ENCODE data around the gene CEMIP.

CEMIP gene

GRCh38 chr15:80878867-80879250, 99.7 kb downstream of the CEMIP start:
- Mint-ChIP-seq H3K9me3 (no peaks in the 10 kb centered on the region), H3K27me3 (peaks cover 48% of the 10 kb centered on the region), H3K4me3 (no peak overlapping the region), H3K4me1 (no peaks in the 10 kb centered on the region), H3K27ac (ENCODE audit: low read depth) (no peak overlapping the region), H3K36me3 (ENCODE audit: insufficient read depth) (peaks cover 6% of the 10 kb centered on the region)
- DNase-seq (ENCODE audit: low spot score in 2 of 2) (no peak), ATAC-seq (replicated peaks; ENCODE audit: extremely low read depth, poor library complexity, severe bottlenecking) (no peak)

- ATAC-seq (replicated peaks; ENCODE audit: extremely low read depth, poor library complexity, severe bottlenecking) (no peak), DNase-seq (ENCODE audit: low spot score in 2 of 2) (no peak)
- Mint-ChIP-seq H3K36me3 (ENCODE audit: insufficient read depth) (peaks cover 3% of the 10 kb centered on the region), H3K27ac (ENCODE audit: low read depth) (no peak overlapping the region), H3K9me3 (no peaks in the 10 kb centered on the region), H3K4me3 (no peak overlapping the region), H3K27me3 (peaks cover 47% of the 10 kb centered on the region), H3K4me1 (no peaks in the 10 kb centered on the region)
Observed at GRCh38 chr15:80880086-80880485, 100.9 kb downstream of the CEMIP start.

- H3K4me1 Mint-ChIP-seq, result no peaks in the 10 kb centered on the region
- peaks cover 18% of the 10 kb centered on the region for H3K27me3 Mint-ChIP-seq
- ATAC-seq (replicated peaks; ENCODE audit: extremely low read depth, poor library complexity, severe bottlenecking) (no peak), DNase-seq (ENCODE audit: low spot score in 2 of 2) (no peak)
- H3K4me3 Mint-ChIP-seq, result no peak overlapping the region
- no peak overlapping the region for H3K27ac Mint-ChIP-seq (ENCODE audit: low read depth)
- peaks cover 3% of the 10 kb centered on the region for H3K36me3 Mint-ChIP-seq (ENCODE audit: insufficient read depth)
- H3K9me3 Mint-ChIP-seq, result no peaks in the 10 kb centered on the region
Observed at GRCh38 chr15:80883641-80884040, 104.5 kb downstream of the CEMIP start.

GRCh38 chr15:80885016-80885579, 105.9 kb downstream of the CEMIP start:
- Mint-ChIP-seq H3K36me3 (ENCODE audit: insufficient read depth) (no peaks in the 10 kb centered on the region), H3K27me3 (peaks cover 9% of the 10 kb centered on the region), H3K4me1 (no peaks in the 10 kb centered on the region), H3K27ac (ENCODE audit: low read depth) (no peak overlapping the region), H3K9me3 (no peaks in the 10 kb centered on the region), H3K4me3 (no peak overlapping the region)
- DNase-seq (ENCODE audit: low spot score in 2 of 2) (no peak), ATAC-seq (replicated peaks; ENCODE audit: extremely low read depth, poor library complexity, severe bottlenecking) (no peak)

GRCh38 chr15:80887148-80887547, 108.0 kb downstream of the CEMIP start:
- H3K27me3 Mint-ChIP-seq, result no peaks in the 10 kb centered on the region
- DNase-seq (ENCODE audit: low spot score in 2 of 2) (no peak), ATAC-seq (replicated peaks; ENCODE audit: extremely low read depth, poor library complexity, severe bottlenecking) (no peak)
- H3K27ac Mint-ChIP-seq (ENCODE audit: low read depth), result no peak overlapping the region
- H3K9me3 Mint-ChIP-seq, result no peaks in the 10 kb centered on the region
- no peak overlapping the region for H3K4me3 Mint-ChIP-seq
- no peaks in the 10 kb centered on the region for H3K36me3 Mint-ChIP-seq (ENCODE audit: insufficient read depth)
- no peaks in the 10 kb centered on the region for H3K4me1 Mint-ChIP-seq

GRCh38 chr15:80888846-80889245, 109.7 kb downstream of the CEMIP start:
- Mint-ChIP-seq H3K27ac (ENCODE audit: low read depth) (no peak overlapping the region), H3K9me3 (no peaks in the 10 kb centered on the region), H3K36me3 (ENCODE audit: insufficient read depth) (no peaks in the 10 kb centered on the region), H3K4me1 (no peaks in the 10 kb centered on the region), H3K27me3 (no peaks in the 10 kb centered on the region), H3K4me3 (no peak overlapping the region)
- DNase-seq (ENCODE audit: low spot score in 2 of 2) (no peak), ATAC-seq (replicated peaks; ENCODE audit: extremely low read depth, poor library complexity, severe bottlenecking) (no peak)

GRCh38 chr15:80890341-80891005, 111.3 kb downstream of the CEMIP start:
- H3K27me3 Mint-ChIP-seq, result no peaks in the 10 kb centered on the region
- no peaks in the 10 kb centered on the region for H3K9me3 Mint-ChIP-seq
- no peak overlapping the region for H3K27ac Mint-ChIP-seq (ENCODE audit: low read depth)
- H3K4me1 Mint-ChIP-seq, result no peaks in the 10 kb centered on the region
- no peak for DNase-seq (ENCODE audit: low spot score in 2 of 2)
- H3K36me3 Mint-ChIP-seq (ENCODE audit: insufficient read depth), result no peaks in the 10 kb centered on the region
- H3K4me3 Mint-ChIP-seq, result no peak overlapping the region
- no peak for ATAC-seq (replicated peaks; ENCODE audit: extremely low read depth, poor library complexity, severe bottlenecking)

GRCh38 chr15:80891006-80891405, 111.8 kb downstream of the CEMIP start:
- peaks cover under 1% of the 10 kb centered on the region for H3K9me3 Mint-ChIP-seq
- H3K36me3 Mint-ChIP-seq (ENCODE audit: insufficient read depth), result no peaks in the 10 kb centered on the region
- ATAC-seq (replicated peaks; ENCODE audit: extremely low read depth, poor library complexity, severe bottlenecking), result no peak
- H3K4me1 Mint-ChIP-seq, result no peaks in the 10 kb centered on the region
- H3K4me3 Mint-ChIP-seq, result no peak overlapping the region
- no peak overlapping the region for H3K27ac Mint-ChIP-seq (ENCODE audit: low read depth)
- no peaks in the 10 kb centered on the region for H3K27me3 Mint-ChIP-seq
- no peak for DNase-seq (ENCODE audit: low spot score in 2 of 2)

GRCh38 chr15:80892414-80892813, 113.2 kb downstream of the CEMIP start:
- no peak overlapping the region for H3K4me3 Mint-ChIP-seq
- peaks cover 5% of the 10 kb centered on the region for H3K9me3 Mint-ChIP-seq
- H3K27me3 Mint-ChIP-seq, result no peaks in the 10 kb centered on the region
- no peaks in the 10 kb centered on the region for H3K4me1 Mint-ChIP-seq
- ATAC-seq (replicated peaks; ENCODE audit: extremely low read depth, poor library complexity, severe bottlenecking) (no peak), DNase-seq (ENCODE audit: low spot score in 2 of 2) (no peak)
- H3K36me3 Mint-ChIP-seq (ENCODE audit: insufficient read depth), result no peaks in the 10 kb centered on the region
- H3K27ac Mint-ChIP-seq (ENCODE audit: low read depth), result no peak overlapping the region

- DNase-seq (ENCODE audit: low spot score in 2 of 2) (no peak), ATAC-seq (replicated peaks; ENCODE audit: extremely low read depth, poor library complexity, severe bottlenecking) (no peak)
- Mint-ChIP-seq H3K36me3 (ENCODE audit: insufficient read depth) (no peaks in the 10 kb centered on the region), H3K27me3 (no peaks in the 10 kb centered on the region), H3K4me3 (no peak overlapping the region), H3K27ac (ENCODE audit: low read depth) (no peak overlapping the region), H3K9me3 (peaks cover 5% of the 10 kb centered on the region), H3K4me1 (no peaks in the 10 kb centered on the region)
Observed at GRCh38 chr15:80893777-80894176, 114.6 kb downstream of the CEMIP start.

GRCh38 chr15:80895091-80895490, 115.9 kb downstream of the CEMIP start:
- Mint-ChIP-seq H3K9me3 (peaks cover 5% of the 10 kb centered on the region), H3K4me1 (no peaks in the 10 kb centered on the region), H3K36me3 (ENCODE audit: insufficient read depth) (no peaks in the 10 kb centered on the region), H3K27ac (ENCODE audit: low read depth) (no peak overlapping the region), H3K27me3 (no peaks in the 10 kb centered on the region), H3K4me3 (no peak overlapping the region)
- DNase-seq (ENCODE audit: low spot score in 2 of 2) (no peak), ATAC-seq (replicated peaks; ENCODE audit: extremely low read depth, poor library complexity, severe bottlenecking) (no peak)

- Mint-ChIP-seq H3K27me3 (no peaks in the 10 kb centered on the region), H3K4me3 (no peak overlapping the region), H3K27ac (ENCODE audit: low read depth) (no peak overlapping the region), H3K9me3 (peaks cover 5% of the 10 kb centered on the region), H3K4me1 (no peaks in the 10 kb centered on the region), H3K36me3 (ENCODE audit: insufficient read depth) (no peaks in the 10 kb centered on the region)
- DNase-seq (ENCODE audit: low spot score in 2 of 2), result no peak
- no peak for ATAC-seq (replicated peaks; ENCODE audit: extremely low read depth, poor library complexity, severe bottlenecking)
Observed at GRCh38 chr15:80895965-80896364, 116.8 kb downstream of the CEMIP start.

- Mint-ChIP-seq H3K9me3 (peaks cover 5% of the 10 kb centered on the region), H3K27me3 (no peaks in the 10 kb centered on the region), H3K4me1 (no peaks in the 10 kb centered on the region), H3K27ac (ENCODE audit: low read depth) (no peak overlapping the region), H3K4me3 (no peak overlapping the region), H3K36me3 (ENCODE audit: insufficient read depth) (no peaks in the 10 kb centered on the region)
- ATAC-seq (replicated peaks; ENCODE audit: extremely low read depth, poor library complexity, severe bottlenecking) (no peak), DNase-seq (ENCODE audit: low spot score in 2 of 2) (no peak)
Observed at GRCh38 chr15:80898040-80898439, 118.9 kb downstream of the CEMIP start.
